HEK293 (cell line): ENCODE measurements around the gene LECT2.

ENCODE experiments used
- CTCF ChIA-PET: fragments of 350-600 bp; formaldehyde crosslinking; extraction: SDS; loops from one replicate; lab custom pipeline; 2021; ENCODE audit warnings: antibody characterized with exemption; lab: Yijun Ruan, JAX
- POLR2A ChIA-PET: fragments of 300-600 bp; formaldehyde crosslinking; extraction: SDS; loops from one replicate; lab custom pipeline; 2020; ENCODE audit warnings: antibody characterized with exemption, inconsistent platforms; lab: Yijun Ruan, JAX
- H3K27ac ChIP-seq: fragments of 200-500 bp; sonication (Bioruptor generic); 2 replicates; pipeline ENCODE4 v1.5.1; 2014; ENCODE audit warnings: low read depth, low read length, control low read depth, inconsistent platforms; ENCODE audit errors: extremely low read depth
- H3K36me3 ChIP-seq, 2 experiments: fragments of 200-500 bp in 1 of 2; sonication (Bioruptor generic) in 1 of 2; 1 replicate in 1 of 2; 2 replicates in 1 of 2; pipeline ENCODE4 v1.5.1; 2014 to 2017; ENCODE audit warnings: inconsistent platforms in 2 of 2, low read length in 2 of 2; ENCODE audit not compliant: control insufficient read depth in 2 of 2, insufficient read depth in 1 of 2
- H3K4me1 ChIP-seq: fragments of 200-500 bp; sonication (Bioruptor generic); 2 replicates; pipeline ENCODE4 v1.5.1; 2014; ENCODE audit warnings: mild to moderate bottlenecking, low read length, inconsistent platforms; ENCODE audit not compliant: control insufficient read depth, insufficient read depth
- H3K4me3 ChIP-seq: 2 replicates; pipeline ENCODE4 v1.5.1; 2011; ENCODE audit warnings: low read depth, mild to moderate bottlenecking, control low read depth, low read length, moderate library complexity
- H3K9me3 ChIP-seq: fragments of 200-500 bp; sonication (Bioruptor generic); 2 replicates; pipeline ENCODE4 v1.5.1; 2014; ENCODE audit warnings: low read depth, low read length, inconsistent platforms; ENCODE audit not compliant: control insufficient read depth, insufficient read depth
- GLI2 ChIP-seq: fragments of 450-650 bp; formaldehyde crosslinking; IDR thresholded peaks from 2 replicates; pipeline ENCODE4; 2017; ENCODE audit warnings: missing biosample characterization, missing genetic modification characterization, low read depth, borderline replicate concordance
- KLF16 ChIP-seq: fragments of 450-650 bp; formaldehyde crosslinking; IDR thresholded peaks from 2 replicates; pipeline ENCODE4 v1.5.1; 2017; ENCODE audit warnings: missing biosample characterization, missing genetic modification characterization
- MZF1 ChIP-seq: fragments of 450-650 bp; formaldehyde crosslinking; IDR thresholded peaks from 2 replicates; pipeline ENCODE4 v1.5.1; 2017; ENCODE audit warnings: missing biosample characterization, missing genetic modification characterization, borderline replicate concordance
- OVOL3 ChIP-seq: fragments of 450-650 bp; formaldehyde crosslinking; IDR thresholded peaks from 2 replicates; pipeline ENCODE4 v1.5.1; 2016; ENCODE audit warnings: missing biosample characterization, missing genetic modification characterization
- PRDM1 ChIP-seq: fragments of 450-650 bp; formaldehyde crosslinking; IDR thresholded peaks from 2 replicates; pipeline ENCODE4; 2016; ENCODE audit warnings: missing biosample characterization, missing genetic modification characterization
- RBAK ChIP-seq: fragments of 450-650 bp; formaldehyde crosslinking; IDR thresholded peaks from 2 replicates; pipeline ENCODE4 v1.5.1; 2016; ENCODE audit warnings: missing biosample characterization, missing genetic modification characterization
- SALL2 ChIP-seq: fragments of 450-650 bp; formaldehyde crosslinking; IDR thresholded peaks from 2 replicates; pipeline ENCODE4 v1.5.0; 2017; ENCODE audit warnings: missing biosample characterization, mild to moderate bottlenecking, missing genetic modification characterization, borderline replicate concordance
- SETDB1 ChIP-seq: IDR thresholded peaks from one replicate; pipeline ENCODE4 v1.6.1; 2017; ENCODE audit warnings: mild to moderate bottlenecking, low read length, moderate library complexity, mixed read lengths; ENCODE audit not compliant: insufficient read length
- ZEB2 ChIP-seq: fragments of 450-650 bp; formaldehyde crosslinking; IDR thresholded peaks from 2 replicates; pipeline ENCODE4 v1.5.1; 2016; ENCODE audit warnings: missing biosample characterization, missing genetic modification characterization
- ZNF146 ChIP-seq: fragments of 450-650 bp; formaldehyde crosslinking; IDR thresholded peaks from 2 replicates; pipeline ENCODE4 v1.5.1; 2016; ENCODE audit warnings: missing biosample characterization, missing genetic modification characterization
- ZNF19 ChIP-seq: fragments of 450-650 bp; formaldehyde crosslinking; IDR thresholded peaks from 2 replicates; pipeline ENCODE4; 2016; ENCODE audit warnings: missing biosample characterization, missing genetic modification characterization, low read depth
- ZNF292 ChIP-seq: fragments of 450-650 bp; formaldehyde crosslinking; IDR thresholded peaks from 2 replicates; pipeline ENCODE4 v1.5.1; 2016; ENCODE audit warnings: low read depth, missing biosample characterization, missing genetic modification characterization, borderline replicate concordance
- ZNF341 ChIP-seq: fragments of 450-650 bp; formaldehyde crosslinking; IDR thresholded peaks from 2 replicates; pipeline ENCODE4; 2016; ENCODE audit warnings: low read depth, missing biosample characterization, missing genetic modification characterization
- ZNF354C ChIP-seq: fragments of 450-650 bp; formaldehyde crosslinking; IDR thresholded peaks from 2 replicates; pipeline ENCODE4 v1.5.1; 2016; ENCODE audit warnings: missing biosample characterization, missing genetic modification characterization, low read depth, borderline replicate concordance
- ZNF433 ChIP-seq: fragments of 450-650 bp; formaldehyde crosslinking; IDR thresholded peaks from 2 replicates; pipeline ENCODE4 v1.5.1; 2016; ENCODE audit warnings: missing biosample characterization, missing genetic modification characterization, low read depth
- ZNF501 ChIP-seq: fragments of 450-650 bp; formaldehyde crosslinking; IDR thresholded peaks from 2 replicates; pipeline ENCODE4 v1.5.1; 2016; ENCODE audit warnings: missing biosample characterization, missing genetic modification characterization
- ZNF548 ChIP-seq: fragments of 450-650 bp; formaldehyde crosslinking; IDR thresholded peaks from 2 replicates; pipeline ENCODE4 v1.5.1; 2016; ENCODE audit warnings: missing biosample characterization, missing genetic modification characterization
- ZNF549 ChIP-seq: fragments of 450-650 bp; IDR thresholded peaks from 2 replicates; pipeline ENCODE4 v1.5.1; 2018; ENCODE audit warnings: missing biosample characterization, missing genetic modification characterization, mild to moderate bottlenecking, inconsistent platforms, moderate library complexity
- ZNF560 ChIP-seq: fragments of 450-650 bp; formaldehyde crosslinking; IDR thresholded peaks from 2 replicates; pipeline ENCODE4 v1.5.1; 2017; ENCODE audit warnings: missing biosample characterization, missing genetic modification characterization, borderline replicate concordance
- ZNF561 ChIP-seq: fragments of 450-650 bp; IDR thresholded peaks from 2 replicates; pipeline ENCODE4 v1.5.1; 2018; ENCODE audit warnings: missing biosample characterization, missing genetic modification characterization, borderline replicate concordance
- ZNF623 ChIP-seq: fragments of 450-650 bp; formaldehyde crosslinking; IDR thresholded peaks from 2 replicates; pipeline ENCODE4 v1.5.1; 2016; ENCODE audit warnings: missing biosample characterization, missing genetic modification characterization
- ZNF777 ChIP-seq: fragments of 450-650 bp; formaldehyde crosslinking; IDR thresholded peaks from 2 replicates; pipeline ENCODE4 v1.5.1; 2017; ENCODE audit warnings: missing biosample characterization, missing genetic modification characterization, borderline replicate concordance
- ZSCAN16 ChIP-seq: fragments of 450-650 bp; formaldehyde crosslinking; IDR thresholded peaks from 2 replicates; pipeline ENCODE4 v1.5.1; 2016; ENCODE audit warnings: missing biosample characterization, missing genetic modification characterization
- TF ChIP-seq, protein P1 (sequence below): fragments of 450-650 bp; formaldehyde crosslinking; IDR thresholded peaks from 2 replicates; pipeline ENCODE4 v1.5.1; 2017; ENCODE audit warnings: missing biosample characterization, mild to moderate bottlenecking, missing genetic modification characterization, moderate library complexity

The LECT2 gene

DNA sequence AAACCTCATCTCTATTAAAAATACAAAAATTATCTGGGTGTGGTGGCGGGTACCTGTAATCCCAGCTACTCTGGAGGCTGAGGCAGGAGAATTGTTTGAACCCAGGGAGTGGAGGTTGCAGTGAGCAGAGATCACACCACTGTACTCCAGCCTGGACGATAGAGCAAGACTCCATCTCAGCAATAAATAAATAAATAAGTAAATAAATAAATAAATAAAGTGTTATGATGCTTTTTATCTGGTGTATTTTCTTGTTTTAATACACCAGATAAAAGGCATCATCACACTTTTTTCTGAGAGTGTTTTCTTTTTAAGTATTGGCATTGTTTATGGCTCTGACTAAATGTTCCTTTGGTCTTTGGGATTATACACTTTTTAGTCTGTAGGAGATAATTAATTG, 24.2 kb upstream of the LECT2 start:
- H3K27ac ChIP-seq: no peak overlapping the region
- no peaks in the 10 kb centered on the region for H3K4me1 ChIP-seq
- POLR2A ChIA-PET: no interaction called here
- H3K36me3 ChIP-seq: no peaks in the 10 kb centered on the region
- CTCF ChIA-PET: interaction anchor here (0.9 to 2.5 kb wide), 7 partner anchors 9 to 103 kb away, joined by 3 to 22 read pairs (median 7); no protein-coding TSS in a partner anchor
- TF ChIP-seq ZNF146 (tag by site-specific recombination): no peak
- no peak for TF ChIP-seq ZEB2 (tag by site-specific recombination)
- no peak for TF ChIP-seq ZSCAN16
- no peak for TF ChIP-seq KLF16 (tag by site-specific recombination)
- TF ChIP-seq ZNF433 (tag by site-specific recombination): no peak
- TF ChIP-seq SALL2 (tag by site-specific recombination): no peak
- TF ChIP-seq ZNF560 (tag by site-specific recombination): no peak
- TF ChIP-seq ZNF292 (tag by site-specific recombination): no peak
- TF ChIP-seq ZNF341 (tag by site-specific recombination): no peak
- TF ChIP-seq ZNF354C (tag by site-specific recombination): no peak
- no peak for TF ChIP-seq OVOL3
- no peak for TF ChIP-seq RBAK
- TF ChIP-seq ZNF549 (tag by site-specific recombination): no peak
- TF ChIP-seq GLI2 (tag by site-specific recombination): no peak
- TF ChIP-seq SETDB1: no peak
- TF ChIP-seq, protein P1, sequence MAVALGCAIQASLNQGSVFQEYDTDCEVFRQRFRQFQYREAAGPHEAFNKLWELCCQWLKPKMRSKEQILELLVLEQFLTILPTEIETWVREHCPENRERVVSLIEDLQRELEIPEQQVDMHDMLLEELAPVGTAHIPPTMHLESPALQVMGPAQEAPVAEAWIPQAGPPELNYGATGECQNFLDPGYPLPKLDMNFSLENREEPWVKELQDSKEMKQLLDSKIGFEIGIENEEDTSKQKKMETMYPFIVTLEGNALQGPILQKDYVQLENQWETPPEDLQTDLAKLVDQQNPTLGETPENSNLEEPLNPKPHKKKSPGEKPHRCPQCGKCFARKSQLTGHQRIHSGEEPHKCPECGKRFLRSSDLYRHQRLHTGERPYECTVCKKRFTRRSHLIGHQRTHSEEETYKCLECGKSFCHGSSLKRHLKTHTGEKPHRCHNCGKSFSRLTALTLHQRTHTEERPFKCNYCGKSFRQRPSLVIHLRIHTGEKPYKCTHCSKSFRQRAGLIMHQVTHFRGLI (tag by site-specific recombination): no peak
- no peak for TF ChIP-seq MZF1 (tag by site-specific recombination)
- TF ChIP-seq ZNF561 (tag by site-specific recombination): no peak
- TF ChIP-seq, all 188 proteins: peak for 0
- Histone ChIP-seq H3K4me3 (no peak overlapping the region), H3K9me3 (no peaks in the 10 kb centered on the region)

DNA sequence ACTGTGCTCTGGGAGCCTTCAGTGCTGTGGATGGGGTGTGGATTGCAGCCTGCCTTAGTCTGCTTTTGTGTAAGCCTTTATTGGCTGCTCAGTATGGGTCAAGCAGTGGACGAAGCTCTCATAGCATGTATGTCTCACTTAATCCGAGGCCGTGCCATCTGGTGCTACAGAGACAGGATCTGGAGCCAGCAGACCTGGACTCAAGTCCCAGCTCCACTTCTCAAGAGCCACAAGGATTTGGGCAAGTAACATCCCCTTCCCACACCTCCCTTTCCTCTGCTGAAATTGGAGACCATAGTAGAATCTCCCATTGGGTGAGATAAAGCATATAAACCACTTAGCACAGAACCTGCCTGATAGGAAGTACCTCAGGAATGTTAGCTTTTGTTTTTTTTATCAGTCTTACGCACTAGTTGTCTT, 23.4 kb upstream of the LECT2 start:
- CTCF ChIA-PET: interaction anchor here (0.7 to 2.5 kb wide), 14 partner anchors 10 to 209 kb away, joined by 3 to 22 read pairs (median 4); no protein-coding TSS in a partner anchor
- Histone ChIP-seq H3K36me3 (no peaks in the 10 kb centered on the region), H3K9me3 (no peaks in the 10 kb centered on the region)
- POLR2A ChIA-PET: interaction anchor here (1.3 kb wide), 1 partner anchor 33 kb away, joined by 3 read pairs; no protein-coding TSS in a partner anchor
- TF ChIP-seq PRDM1 (tag by site-specific recombination) (no peak), ZNF548 (tag by site-specific recombination) (no peak), ZNF19 (no peak), ZNF501 (no peak), ZNF623 (tag by site-specific recombination) (no peak), ZNF777 (tag by site-specific recombination) (no peak)
- TF ChIP-seq, all 188 proteins: peak for 0
- Histone ChIP-seq H3K27ac (no peak overlapping the region), H3K4me1 (no peaks in the 10 kb centered on the region), H3K4me3 (no peak overlapping the region)
